ENCODE data around the gene CAPS. TPM values are rescaled to one million over a fixed set of nuclear protein-coding genes. Genes with fewer than 3 reads are reported as not detected.

CAPS gene
- total RNA-seq, 1 donor from 2014 or later = 14.4 TPM

DNA sequence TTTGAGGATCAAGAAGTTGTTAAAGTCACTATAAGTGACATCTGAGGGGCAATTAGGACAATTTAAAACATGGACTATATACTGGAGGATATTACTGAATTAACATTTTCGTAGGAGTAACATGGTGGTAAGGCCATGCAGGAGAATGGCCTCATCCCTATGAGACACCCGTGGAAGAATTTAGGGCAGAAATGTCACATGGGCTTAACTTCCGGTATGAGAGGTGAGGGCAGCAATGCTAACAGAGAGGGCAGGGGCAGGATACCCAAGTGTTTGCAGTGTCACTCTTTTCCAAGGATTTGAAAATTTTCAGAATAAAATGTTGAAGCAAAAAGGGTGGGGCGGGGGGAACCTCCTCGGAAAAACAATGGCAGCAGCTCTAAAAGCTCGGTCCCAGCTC, 40.2 kb downstream of the CAPS start:
- TF ChIP-seq, protein P1, sequence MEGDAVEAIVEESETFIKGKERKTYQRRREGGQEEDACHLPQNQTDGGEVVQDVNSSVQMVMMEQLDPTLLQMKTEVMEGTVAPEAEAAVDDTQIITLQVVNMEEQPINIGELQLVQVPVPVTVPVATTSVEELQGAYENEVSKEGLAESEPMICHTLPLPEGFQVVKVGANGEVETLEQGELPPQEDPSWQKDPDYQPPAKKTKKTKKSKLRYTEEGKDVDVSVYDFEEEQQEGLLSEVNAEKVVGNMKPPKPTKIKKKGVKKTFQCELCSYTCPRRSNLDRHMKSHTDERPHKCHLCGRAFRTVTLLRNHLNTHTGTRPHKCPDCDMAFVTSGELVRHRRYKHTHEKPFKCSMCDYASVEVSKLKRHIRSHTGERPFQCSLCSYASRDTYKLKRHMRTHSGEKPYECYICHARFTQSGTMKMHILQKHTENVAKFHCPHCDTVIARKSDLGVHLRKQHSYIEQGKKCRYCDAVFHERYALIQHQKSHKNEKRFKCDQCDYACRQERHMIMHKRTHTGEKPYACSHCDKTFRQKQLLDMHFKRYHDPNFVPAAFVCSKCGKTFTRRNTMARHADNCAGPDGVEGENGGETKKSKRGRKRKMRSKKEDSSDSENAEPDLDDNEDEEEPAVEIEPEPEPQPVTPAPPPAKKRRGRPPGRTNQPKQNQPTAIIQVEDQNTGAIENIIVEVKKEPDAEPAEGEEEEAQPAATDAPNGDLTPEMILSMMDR (IDR thresholded peaks at IDR 0.05) = no peak
- Mint-ChIP-seq H3K27me3 (ENCODE audit: unreplicated experiment) (no peaks in the 10 kb centered on the region), H3K27ac (ENCODE audit: unreplicated experiment) (peak overlapping the region; percentile 87), H3K4me1 (ENCODE audit: unreplicated experiment) (peaks cover 69% of the 10 kb centered on the region), H3K9me3 (ENCODE audit: unreplicated experiment) (no peaks in the 10 kb centered on the region), H3K4me3 (ENCODE audit: unreplicated experiment) (peak overlapping the region; percentile 35), H3K36me3 (ENCODE audit: unreplicated experiment) (peaks cover 7% of the 10 kb centered on the region)
- no peak for DNase-seq (ENCODE audit: extremely low spot score, unreplicated experiment)

DNA sequence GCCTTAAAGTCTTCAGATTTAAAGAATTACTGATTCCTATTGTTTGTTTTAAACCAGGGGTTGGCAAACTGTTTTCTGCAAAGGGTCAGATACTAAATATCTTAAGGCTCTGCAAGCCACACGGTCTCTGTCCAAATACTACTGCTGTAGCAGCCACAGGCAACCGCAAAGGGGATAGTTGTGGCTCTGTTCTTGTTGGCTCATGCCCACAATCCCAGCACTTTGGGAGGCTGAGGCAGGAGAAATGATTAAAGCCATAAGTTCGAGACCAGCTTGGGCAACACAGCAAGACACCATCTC, 41.5 kb downstream of the CAPS start:
- peaks cover 3% of the 10 kb centered on the region for H3K36me3 Mint-ChIP-seq (ENCODE audit: unreplicated experiment)

DNA sequence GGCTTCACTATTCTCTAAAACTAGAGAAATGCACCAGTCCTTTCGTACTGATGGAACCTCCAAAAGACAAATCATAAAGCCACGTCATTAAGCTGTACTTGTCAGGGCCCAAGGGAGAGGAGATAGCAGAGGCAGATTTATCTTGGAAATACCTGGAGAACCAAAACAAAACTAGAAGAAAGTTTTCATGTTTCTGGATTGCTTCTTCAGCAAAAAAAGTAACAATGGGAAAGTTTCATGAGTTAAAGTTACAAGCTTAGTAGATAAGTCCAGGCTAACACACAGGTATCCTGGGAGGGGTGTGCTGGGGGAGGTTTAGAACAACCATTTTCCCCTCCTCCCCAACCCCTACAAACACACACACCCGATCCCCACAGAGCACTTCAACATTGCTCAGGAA, 42.3 kb downstream of the CAPS start:
- peaks cover 76% of the 10 kb centered on the region for H3K4me1 Mint-ChIP-seq (ENCODE audit: unreplicated experiment)
- peak overlapping the region; percentile 87 for H3K27ac Mint-ChIP-seq (ENCODE audit: unreplicated experiment)
- H3K36me3 Mint-ChIP-seq (ENCODE audit: unreplicated experiment) = no peaks in the 10 kb centered on the region
- DNase-seq (ENCODE audit: extremely low spot score, unreplicated experiment) = no peak
- TF ChIP-seq, protein P1 (IDR thresholded peaks at IDR 0.05) = no peak
- H3K4me3 Mint-ChIP-seq (ENCODE audit: unreplicated experiment) = no peak overlapping the region
- no peaks in the 10 kb centered on the region for H3K9me3 Mint-ChIP-seq (ENCODE audit: unreplicated experiment)
- no peaks in the 10 kb centered on the region for H3K27me3 Mint-ChIP-seq (ENCODE audit: unreplicated experiment)

More for the DNA sequence above, 41.5 kb downstream of the CAPS start:
- Mint-ChIP-seq H3K9me3 (ENCODE audit: unreplicated experiment) (no peaks in the 10 kb centered on the region), H3K27ac (ENCODE audit: unreplicated experiment) (peak overlapping the region; percentile 87), H3K27me3 (ENCODE audit: unreplicated experiment) (no peaks in the 10 kb centered on the region), H3K4me3 (ENCODE audit: unreplicated experiment) (no peak overlapping the region), H3K4me1 (ENCODE audit: unreplicated experiment) (peaks cover 76% of the 10 kb centered on the region)
- TF ChIP-seq, protein P1 (IDR thresholded peaks at IDR 0.05) = no peak
- no peak for DNase-seq (ENCODE audit: extremely low spot score, unreplicated experiment)

GRCh38 chr19:5956728-5957127, 42.7 kb downstream of the CAPS start:
- H3K36me3 Mint-ChIP-seq (ENCODE audit: unreplicated experiment) = no peaks in the 10 kb centered on the region
- H3K4me1 Mint-ChIP-seq (ENCODE audit: unreplicated experiment) = peaks cover 76% of the 10 kb centered on the region
- no peak overlapping the region for H3K4me3 Mint-ChIP-seq (ENCODE audit: unreplicated experiment)
- DNase-seq (ENCODE audit: extremely low spot score, unreplicated experiment) = no peak
- H3K9me3 Mint-ChIP-seq (ENCODE audit: unreplicated experiment) = no peaks in the 10 kb centered on the region
- H3K27me3 Mint-ChIP-seq (ENCODE audit: unreplicated experiment) = no peaks in the 10 kb centered on the region
- TF ChIP-seq, protein P1 (IDR thresholded peaks at IDR 0.05) = no peak
- peak overlapping the region; percentile 87 for H3K27ac Mint-ChIP-seq (ENCODE audit: unreplicated experiment)

DNA sequence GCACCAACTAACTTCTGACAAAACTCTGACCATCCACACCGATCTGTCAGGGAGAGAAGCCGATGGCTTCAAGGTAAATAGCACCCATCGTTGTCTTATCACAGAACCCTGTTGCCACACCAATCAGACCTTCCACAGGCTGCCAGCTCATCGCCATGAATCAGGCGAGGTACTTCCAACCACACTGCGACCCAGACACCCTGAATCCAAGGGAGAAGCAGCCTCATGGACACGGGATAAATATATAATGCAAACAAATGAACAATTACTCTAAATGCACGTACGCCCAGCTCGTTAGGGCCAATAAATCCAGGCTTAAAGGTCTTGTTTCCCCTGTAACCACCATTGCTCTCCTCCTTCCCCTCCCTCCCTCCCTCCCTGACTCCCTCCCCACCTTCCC, 43.1 kb downstream of the CAPS start:
- H3K9me3 Mint-ChIP-seq (ENCODE audit: unreplicated experiment) = no peaks in the 10 kb centered on the region
- H3K27ac Mint-ChIP-seq (ENCODE audit: unreplicated experiment) = no peak overlapping the region
- H3K27me3 Mint-ChIP-seq (ENCODE audit: unreplicated experiment) = no peaks in the 10 kb centered on the region
- no peak overlapping the region for H3K4me3 Mint-ChIP-seq (ENCODE audit: unreplicated experiment)
- no peaks in the 10 kb centered on the region for H3K36me3 Mint-ChIP-seq (ENCODE audit: unreplicated experiment)
- TF ChIP-seq, protein P1 (IDR thresholded peaks at IDR 0.05) = no peak
- no peak for DNase-seq (ENCODE audit: extremely low spot score, unreplicated experiment)
- peaks cover 76% of the 10 kb centered on the region for H3K4me1 Mint-ChIP-seq (ENCODE audit: unreplicated experiment)

Measured in osteocyte (in vitro differentiated cells).